Kidney (tissue), 14 donors: ENCODE results near the gene NEO1. TPM values are rescaled to one million over a fixed set of nuclear protein-coding genes. Genes with fewer than 3 reads are reported as not detected.

ENCODE experiments used
- DNase-seq, 5 donors: peaks; one replicate each; pipeline ENCODE4 v3.0.0-alpha.2; 2013 to 2020
- FAIRE-seq: peaks from 2 replicates; lab custom pipeline; 2012; peaks lifted over from hg19 to GRCh38; lab: Jason Lieb, UNC
- H3K27ac ChIP-seq, 2 donors: one replicate each; pipeline ENCODE4 v1.7.0; 2013; ENCODE audit warnings: low read depth in 2 of 2, low read length in 2 of 2, inconsistent platforms in 1 of 2
- H3K27me3 ChIP-seq: one replicate; pipeline ENCODE4 v1.7.1; 2013; ENCODE audit warnings: low read length, inconsistent platforms; ENCODE audit not compliant: control insufficient read depth, insufficient read depth
- H3K36me3 ChIP-seq, 3 donors: one replicate each; pipeline versions ENCODE4 v1.7.0 to v1.7.1; 2013; ENCODE audit warnings: low read length in 3 of 3, control low read depth in 1 of 3, inconsistent platforms in 1 of 3; ENCODE audit not compliant: insufficient read depth in 3 of 3, control insufficient read depth in 2 of 3
- H3K4me1 ChIP-seq, 3 donors: one replicate each; pipeline versions ENCODE4 v1.7.0 to v1.7.1; 2013; ENCODE audit warnings: low read length in 3 of 3, inconsistent platforms in 1 of 3, low read depth in 1 of 3; ENCODE audit not compliant: control insufficient read depth in 2 of 3, insufficient read depth in 2 of 3
- H3K4me3 ChIP-seq, 3 donors: one replicate each; pipeline versions ENCODE4 v1.7.0 to v1.8.1; 2013; ENCODE audit warnings: low read length in 3 of 3, control low read depth in 1 of 3, inconsistent platforms in 1 of 3
- H3K9ac ChIP-seq, 3 donors: one replicate each; pipeline versions ENCODE4 v1.7.0 to v1.7.1; 2013; ENCODE audit warnings: low read length in 3 of 3, control low read depth in 1 of 3, inconsistent platforms in 1 of 3
- H3K9me3 ChIP-seq, 3 donors: one replicate each; pipeline versions ENCODE4 v1.7.0 to v1.7.1; 2013; ENCODE audit warnings: low read length in 3 of 3, control low read depth in 1 of 3, inconsistent platforms in 1 of 3; ENCODE audit not compliant: control insufficient read depth in 2 of 3, insufficient read depth in 1 of 3
- intact Hi-C: fragments of 100-400 bp; cut with DNase I; formaldehyde crosslinking; loops from one replicate; pipeline ENCODE4 v1.11.1; 2022
- polyA plus RNA-seq: library from polyadenylated mRNA; stranded (reverse); fragments of 350-450 nt; fragmentation: Illumina TruSeq; extraction: RNeasy Lipid Tissue Mini Kit (QIAGEN cat#74804); gene quantifications from one replicate; pipeline ENCODE4 v1.2.3, GENCODE V29; 2014; ENCODE audit warnings: low read depth, low replicate concordance; ENCODE audit not compliant: insufficient read depth
- total RNA-seq: library from RNA; stranded (reverse); fragmentation: NEBNext Ultra II Directional; extraction: Animal tissue kit (Norgen Biotek cat#: 25700); gene quantifications from one replicate; pipeline ENCODE4 v1.2.1, GENCODE V29; 2021
- TF ChIP-seq, protein P1 (sequence below): IDR thresholded peaks from 3 replicates; pipeline ENCODE4 v1.5.1; 2012; ENCODE audit warnings: mild to moderate bottlenecking, moderate library complexity, borderline replicate concordance; ENCODE audit not compliant: insufficient read depth; ENCODE audit errors: extremely low read depth
- donor health status: control.
- donor health status: control.
- donor health status: control.
- donor health status: control.
- donor health status: control.
- donor health status: DM: yes; HTN: yes; CAD: no.
- donor health status: Normal renal cell carcinoma (clear cell type).

Gene NEO1
- total and polyA plus RNA-seq, 2 donors from 2014 or later: 12.4 to 43.3 TPM

GRCh38 chr15:73120269-73120668, 68.0 kb downstream of the NEO1 start:
- H3K27ac ChIP-seq: no peak overlapping the region
- H3K9me3 ChIP-seq: no peaks in the 10 kb centered on the region
- TF ChIP-seq, protein P1, sequence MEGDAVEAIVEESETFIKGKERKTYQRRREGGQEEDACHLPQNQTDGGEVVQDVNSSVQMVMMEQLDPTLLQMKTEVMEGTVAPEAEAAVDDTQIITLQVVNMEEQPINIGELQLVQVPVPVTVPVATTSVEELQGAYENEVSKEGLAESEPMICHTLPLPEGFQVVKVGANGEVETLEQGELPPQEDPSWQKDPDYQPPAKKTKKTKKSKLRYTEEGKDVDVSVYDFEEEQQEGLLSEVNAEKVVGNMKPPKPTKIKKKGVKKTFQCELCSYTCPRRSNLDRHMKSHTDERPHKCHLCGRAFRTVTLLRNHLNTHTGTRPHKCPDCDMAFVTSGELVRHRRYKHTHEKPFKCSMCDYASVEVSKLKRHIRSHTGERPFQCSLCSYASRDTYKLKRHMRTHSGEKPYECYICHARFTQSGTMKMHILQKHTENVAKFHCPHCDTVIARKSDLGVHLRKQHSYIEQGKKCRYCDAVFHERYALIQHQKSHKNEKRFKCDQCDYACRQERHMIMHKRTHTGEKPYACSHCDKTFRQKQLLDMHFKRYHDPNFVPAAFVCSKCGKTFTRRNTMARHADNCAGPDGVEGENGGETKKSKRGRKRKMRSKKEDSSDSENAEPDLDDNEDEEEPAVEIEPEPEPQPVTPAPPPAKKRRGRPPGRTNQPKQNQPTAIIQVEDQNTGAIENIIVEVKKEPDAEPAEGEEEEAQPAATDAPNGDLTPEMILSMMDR: no peak
- H3K4me3 ChIP-seq: no peak overlapping the region
- no peaks in the 10 kb centered on the region for H3K4me1 ChIP-seq
- H3K27me3 ChIP-seq: no peaks in the 10 kb centered on the region
- FAIRE-seq (peak; percentile 77), DNase-seq (no peak)
- no peak overlapping the region for H3K9ac ChIP-seq
- intact Hi-C loops: no loop called here
- peaks cover 0 to 7% (median 3%) of the 10 kb centered on the region in 3 donors for H3K36me3 ChIP-seq

DNA sequence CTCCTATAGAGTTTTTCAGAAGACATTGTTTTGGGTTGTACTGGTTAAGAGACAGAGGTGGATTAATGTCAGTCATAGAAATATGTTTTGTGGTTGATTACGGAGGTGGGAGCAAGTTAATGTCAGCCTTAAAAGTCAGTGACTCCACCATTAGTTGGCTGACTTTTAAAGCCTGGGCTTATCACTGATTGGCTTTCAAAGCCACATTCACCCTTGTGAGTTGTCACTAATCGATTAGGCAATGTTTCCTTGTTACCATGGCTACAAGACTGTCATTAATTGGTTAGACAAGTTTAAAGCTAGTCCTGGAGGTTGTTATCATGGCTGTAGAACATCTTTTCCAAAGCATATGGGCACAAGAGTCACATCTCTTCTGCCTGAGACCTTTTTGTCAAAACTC, 73.0 kb downstream of the NEO1 start:
- Histone ChIP-seq H3K4me1 (no peaks in the 10 kb centered on the region), H3K9me3 (no peaks in the 10 kb centered on the region), H3K27me3 (no peaks in the 10 kb centered on the region), H3K9ac (no peak overlapping the region), H3K27ac (no peak overlapping the region), H3K4me3 (no peak overlapping the region), H3K36me3 (peaks cover 0 to 7% (median 3%) of the 10 kb centered on the region in 3 donors)
- intact Hi-C loops: no loop called here
- DNase-seq: no peak
- TF ChIP-seq, protein P1: no peak
- no peak for FAIRE-seq

DNA sequence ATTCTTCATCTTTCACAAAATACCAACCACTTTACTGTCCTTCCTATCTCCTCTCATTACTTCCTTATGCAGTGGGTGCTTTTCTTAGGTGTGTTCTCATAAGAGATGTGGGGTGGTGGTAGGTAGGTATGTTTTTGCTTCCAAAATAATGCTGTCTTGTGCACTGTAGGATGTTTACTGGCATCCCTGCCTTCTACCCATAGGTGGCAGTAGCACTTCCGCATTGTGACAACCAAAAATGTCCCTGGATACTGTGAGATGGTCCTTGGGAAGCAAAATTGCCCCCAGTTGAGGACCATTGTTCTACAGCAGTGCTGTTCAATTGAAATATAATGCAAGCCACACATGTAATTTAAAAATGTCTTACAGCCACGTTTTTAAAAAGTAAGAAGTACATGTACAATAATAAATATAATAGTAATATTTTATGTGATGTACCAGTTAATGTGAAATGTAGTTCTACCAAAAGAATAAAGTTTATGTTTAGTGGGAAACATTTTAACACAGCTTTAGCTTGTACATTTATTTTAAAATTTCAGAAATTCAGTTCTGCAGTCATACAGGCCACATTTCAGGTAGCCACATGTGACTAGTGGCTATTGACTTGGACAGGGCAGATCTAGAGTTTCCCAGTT, 75.2 kb downstream of the NEO1 start:
- TF ChIP-seq, protein P1: peak; percentile 73
- H3K9me3 ChIP-seq: no peaks in the 10 kb centered on the region
- intact Hi-C loops: no loop called here
- DNase-seq: peak in 2 of 5 donors; percentile 30 to 54
- no peak for FAIRE-seq
- no peak overlapping the region for H3K27ac ChIP-seq
- H3K4me1 ChIP-seq: no peaks in the 10 kb centered on the region
- peaks cover 0 to 7% (median 2%) of the 10 kb centered on the region in 3 donors for H3K36me3 ChIP-seq
- no peaks in the 10 kb centered on the region for H3K27me3 ChIP-seq
- H3K9ac ChIP-seq: no peak overlapping the region
- no peak overlapping the region for H3K4me3 ChIP-seq
